Measurements from ENCODE around the gene ANP32E.
"Not testable (repeated sequence)": the region's sequence is repeated elsewhere in the genome, so short reads cannot be mapped to it uniquely, and the experiment has no call there.

Gene ANP32E

DNA sequence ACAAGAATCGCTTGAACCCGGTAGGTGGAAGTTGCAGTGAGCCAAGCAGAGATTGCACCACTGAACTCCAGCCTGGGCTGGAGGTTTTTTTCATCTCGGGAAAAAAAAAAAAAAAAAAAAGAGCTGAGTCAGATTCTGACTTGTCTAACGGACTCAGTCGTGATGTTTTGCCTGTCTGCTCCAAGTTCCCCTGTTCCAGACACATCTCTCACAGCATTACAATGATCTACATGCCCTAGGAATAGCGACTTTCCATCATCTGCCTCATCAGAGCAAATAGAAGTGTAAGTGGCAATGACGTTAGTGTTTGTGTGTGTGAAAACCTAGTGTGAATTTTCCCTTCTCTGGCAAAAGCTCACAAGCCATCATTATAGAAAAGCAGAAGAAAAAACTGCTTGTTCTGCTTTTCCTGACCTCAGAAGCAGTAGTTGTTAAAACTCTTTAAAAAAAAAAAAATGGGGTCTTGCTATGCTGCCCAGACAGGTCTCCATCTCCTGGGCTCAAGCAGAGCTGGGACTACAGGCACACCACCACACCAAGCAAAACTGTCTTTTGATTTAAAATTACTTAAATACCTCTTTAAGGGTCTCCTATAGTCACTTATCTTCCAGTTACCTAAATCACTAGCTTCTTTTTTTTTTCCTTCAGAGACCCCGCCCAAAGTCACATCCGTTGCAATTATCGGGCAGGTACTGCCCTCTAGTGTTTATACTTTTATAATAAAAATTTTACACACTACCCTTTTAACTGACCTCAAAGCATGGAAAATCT lies 48.9 kb downstream of the ANP32E start:
- Histone ChIP-seq H3K4me3 (ENCODE audit: low read length) (no peak overlapping the region), H3K36me3 (ENCODE audit: control insufficient read depth, insufficient read depth, low read length) (no peaks in the 10 kb centered on the region), H3K27ac (ENCODE audit: low read length) (no peak overlapping the region), H3K27me3 (ENCODE audit: control insufficient read depth, insufficient read depth, low read length) (no peaks in the 10 kb centered on the region), H3K4me1 (ENCODE audit: control insufficient read depth, insufficient read depth, low read length) (no peaks in the 10 kb centered on the region), H3K9me3 (ENCODE audit: control insufficient read depth, insufficient read depth, low read length) (no peaks in the 10 kb centered on the region)
- WGBS (ENCODE audit: insufficient coverage, insufficient read length): no CpG with 5 or more reads among the region's 10 CpGs
- no peak for DNase-seq (ENCODE audit: low read depth, low spot score)

DNA sequence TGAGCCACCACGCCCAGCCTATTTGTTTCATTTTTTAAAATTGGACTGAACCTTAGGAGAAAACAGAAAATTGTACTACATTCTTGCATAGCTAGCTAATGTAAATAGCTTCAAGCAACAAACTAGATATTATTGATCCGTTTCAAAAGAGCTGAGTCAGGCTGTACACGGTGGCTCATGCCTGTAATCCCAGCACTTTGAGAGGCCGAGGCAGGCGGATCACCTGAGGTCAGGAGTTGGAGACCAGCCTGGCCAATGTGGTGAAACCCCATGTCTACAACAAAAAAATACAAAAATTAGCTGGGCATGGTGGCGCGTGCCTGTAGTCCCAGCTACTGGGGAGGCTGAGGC lies 49.5 kb downstream of the ANP32E start:
- not testable (repeated sequence) for H3K9me3 ChIP-seq (ENCODE audit: control insufficient read depth, insufficient read depth, low read length); H3K27ac ChIP-seq (ENCODE audit: low read length); H3K36me3 ChIP-seq (ENCODE audit: control insufficient read depth, insufficient read depth, low read length); H3K27me3 ChIP-seq (ENCODE audit: control insufficient read depth, insufficient read depth, low read length); H3K4me1 ChIP-seq (ENCODE audit: control insufficient read depth, insufficient read depth, low read length); H3K4me3 ChIP-seq (ENCODE audit: low read length); DNase-seq (ENCODE audit: low read depth, low spot score)
- WGBS (ENCODE audit: insufficient coverage, insufficient read length): no CpG with 5 or more reads among the region's 7 CpGs

GRCh38 chr1:150185481-150185880 lies 50.4 kb downstream of the ANP32E start:
- no peak for DNase-seq (ENCODE audit: low read depth, low spot score)
- H3K27me3 ChIP-seq (ENCODE audit: control insufficient read depth, insufficient read depth, low read length): no peaks in the 10 kb centered on the region
- no CpG with 5 or more reads among the region's 7 CpGs for WGBS (ENCODE audit: insufficient coverage, insufficient read length)
- H3K36me3 ChIP-seq (ENCODE audit: control insufficient read depth, insufficient read depth, low read length): no peaks in the 10 kb centered on the region
- no peaks in the 10 kb centered on the region for H3K9me3 ChIP-seq (ENCODE audit: control insufficient read depth, insufficient read depth, low read length)
- no peaks in the 10 kb centered on the region for H3K4me1 ChIP-seq (ENCODE audit: control insufficient read depth, insufficient read depth, low read length)
- H3K27ac ChIP-seq (ENCODE audit: low read length): no peak overlapping the region
- H3K4me3 ChIP-seq (ENCODE audit: low read length): no peak overlapping the region

GRCh38 chr1:150183061-150183460 lies 52.9 kb downstream of the ANP32E start:
- Histone ChIP-seq H3K9me3 (ENCODE audit: control insufficient read depth, insufficient read depth, low read length) (no peaks in the 10 kb centered on the region), H3K27ac (ENCODE audit: low read length) (no peak overlapping the region), H3K4me1 (ENCODE audit: control insufficient read depth, insufficient read depth, low read length) (no peaks in the 10 kb centered on the region), H3K36me3 (ENCODE audit: control insufficient read depth, insufficient read depth, low read length) (no peaks in the 10 kb centered on the region), H3K4me3 (ENCODE audit: low read length) (no peak overlapping the region), H3K27me3 (ENCODE audit: control insufficient read depth, insufficient read depth, low read length) (no peaks in the 10 kb centered on the region)
- no peak for DNase-seq (ENCODE audit: low read depth, low spot score)
- no CpG with 5 or more reads among the region's 3 CpGs for WGBS (ENCODE audit: insufficient coverage, insufficient read length)

GRCh38 chr1:150182247-150182646 lies 53.7 kb downstream of the ANP32E start:
- H3K4me1 ChIP-seq (ENCODE audit: control insufficient read depth, insufficient read depth, low read length): no peaks in the 10 kb centered on the region

GRCh38 chr1:150180474-150180873 lies 55.4 kb downstream of the ANP32E start:
- Histone ChIP-seq H3K4me1 (ENCODE audit: control insufficient read depth, insufficient read depth, low read length) (no peaks in the 10 kb centered on the region), H3K27ac (ENCODE audit: low read length) (no peak overlapping the region), H3K27me3 (ENCODE audit: control insufficient read depth, insufficient read depth, low read length) (no peaks in the 10 kb centered on the region), H3K36me3 (ENCODE audit: control insufficient read depth, insufficient read depth, low read length) (no peaks in the 10 kb centered on the region), H3K9me3 (ENCODE audit: control insufficient read depth, insufficient read depth, low read length) (no peaks in the 10 kb centered on the region), H3K4me3 (ENCODE audit: low read length) (no peak overlapping the region)
- WGBS (ENCODE audit: insufficient coverage, insufficient read length): no CpG with 5 or more reads among the region's 5 CpGs
- DNase-seq (ENCODE audit: low read depth, low spot score): no peak

More at GRCh38 chr1:150182247-150182646, 53.7 kb downstream of the ANP32E start:
- no peak for DNase-seq (ENCODE audit: low read depth, low spot score)
- Histone ChIP-seq H3K4me3 (ENCODE audit: low read length) (no peak overlapping the region), H3K27me3 (ENCODE audit: control insufficient read depth, insufficient read depth, low read length) (no peaks in the 10 kb centered on the region), H3K9me3 (ENCODE audit: control insufficient read depth, insufficient read depth, low read length) (no peaks in the 10 kb centered on the region), H3K36me3 (ENCODE audit: control insufficient read depth, insufficient read depth, low read length) (no peaks in the 10 kb centered on the region), H3K27ac (ENCODE audit: low read length) (no peak overlapping the region)
- no CpG with 5 or more reads among the region's 11 CpGs for WGBS (ENCODE audit: insufficient coverage, insufficient read length)

- Histone ChIP-seq H3K4me3 (ENCODE audit: low read length) (no peak overlapping the region), H3K9me3 (ENCODE audit: control insufficient read depth, insufficient read depth, low read length) (no peaks in the 10 kb centered on the region), H3K27me3 (ENCODE audit: control insufficient read depth, insufficient read depth, low read length) (no peaks in the 10 kb centered on the region), H3K4me1 (ENCODE audit: control insufficient read depth, insufficient read depth, low read length) (no peaks in the 10 kb centered on the region), H3K36me3 (ENCODE audit: control insufficient read depth, insufficient read depth, low read length) (no peaks in the 10 kb centered on the region), H3K27ac (ENCODE audit: low read length) (no peak overlapping the region)
- no peak for DNase-seq (ENCODE audit: low read depth, low spot score)
- WGBS (ENCODE audit: insufficient coverage, insufficient read length): no CpG with 5 or more reads among the region's 7 CpGs
Observed at GRCh38 chr1:150179867-150180266, 56.0 kb downstream of the ANP32E start.

- Histone ChIP-seq H3K27ac (ENCODE audit: low read length) (no peak overlapping the region), H3K27me3 (ENCODE audit: control insufficient read depth, insufficient read depth, low read length) (no peaks in the 10 kb centered on the region), H3K4me3 (ENCODE audit: low read length) (no peak overlapping the region), H3K36me3 (ENCODE audit: control insufficient read depth, insufficient read depth, low read length) (no peaks in the 10 kb centered on the region), H3K9me3 (ENCODE audit: control insufficient read depth, insufficient read depth, low read length) (no peaks in the 10 kb centered on the region), H3K4me1 (ENCODE audit: control insufficient read depth, insufficient read depth, low read length) (no peaks in the 10 kb centered on the region)
- DNase-seq (ENCODE audit: low read depth, low spot score): no peak
Observed at GRCh38 chr1:150178548-150178947, 57.4 kb downstream of the ANP32E start.

DNA sequence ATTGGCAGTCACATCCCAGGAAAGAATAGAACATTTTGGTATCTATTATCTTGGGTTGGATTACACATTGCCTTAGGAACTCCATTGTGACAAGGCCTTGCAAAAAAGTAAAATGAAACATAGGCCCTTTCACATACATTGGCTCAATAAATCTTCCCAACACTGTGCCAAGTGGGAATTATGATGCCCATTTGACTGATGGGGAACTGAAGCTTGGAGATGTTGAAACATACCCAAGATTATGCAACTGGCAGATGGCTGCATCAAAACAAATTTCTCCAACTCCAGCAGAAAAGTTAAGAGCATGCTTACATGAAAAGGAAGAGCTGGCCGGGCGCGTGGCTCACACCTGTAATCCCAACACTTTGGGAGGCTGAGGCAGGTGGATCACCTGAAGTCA lies 59.3 kb downstream of the ANP32E start:
- no peaks in the 10 kb centered on the region for H3K36me3 ChIP-seq (ENCODE audit: control insufficient read depth, insufficient read depth, low read length)
- WGBS (ENCODE audit: insufficient coverage, insufficient read length): no CpG with 5 or more reads among the region's 3 CpGs
- DNase-seq (ENCODE audit: low read depth, low spot score): no peak
- H3K9me3 ChIP-seq (ENCODE audit: control insufficient read depth, insufficient read depth, low read length): no peaks in the 10 kb centered on the region
- H3K4me1 ChIP-seq (ENCODE audit: control insufficient read depth, insufficient read depth, low read length): no peaks in the 10 kb centered on the region
- no peak overlapping the region for H3K27ac ChIP-seq (ENCODE audit: low read length)
- no peak overlapping the region for H3K4me3 ChIP-seq (ENCODE audit: low read length)
- H3K27me3 ChIP-seq (ENCODE audit: control insufficient read depth, insufficient read depth, low read length): no peaks in the 10 kb centered on the region

DNA sequence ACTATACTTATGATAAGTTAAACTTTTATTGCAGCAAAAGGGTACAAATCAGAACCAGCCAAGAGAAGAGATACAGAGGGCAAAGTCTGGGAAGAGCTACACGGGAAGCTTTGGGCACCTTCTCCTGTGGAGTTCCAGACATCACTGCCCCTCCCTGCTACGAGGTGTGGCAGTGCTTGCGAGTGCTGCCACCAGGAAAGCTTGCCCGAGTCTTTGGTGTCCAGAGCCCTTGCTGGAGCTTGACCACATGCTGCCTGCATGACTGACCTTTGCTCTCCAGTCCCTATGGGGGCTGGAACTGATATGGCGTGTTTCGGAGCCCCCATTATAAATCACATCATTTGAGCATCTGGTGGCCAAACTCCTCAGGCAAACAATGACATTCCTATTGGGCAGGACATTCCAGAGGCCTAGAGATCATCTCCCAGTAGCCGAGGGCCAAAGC lies 62.7 kb downstream of the ANP32E start:
- Histone ChIP-seq H3K36me3 (ENCODE audit: control insufficient read depth, insufficient read depth, low read length) (no peaks in the 10 kb centered on the region), H3K9me3 (ENCODE audit: control insufficient read depth, insufficient read depth, low read length) (no peaks in the 10 kb centered on the region), H3K27me3 (ENCODE audit: control insufficient read depth, insufficient read depth, low read length) (no peaks in the 10 kb centered on the region), H3K4me1 (ENCODE audit: control insufficient read depth, insufficient read depth, low read length) (no peaks in the 10 kb centered on the region), H3K27ac (ENCODE audit: low read length) (no peak overlapping the region), H3K4me3 (ENCODE audit: low read length) (no peak overlapping the region)
- no peak for DNase-seq (ENCODE audit: low read depth, low spot score)
- WGBS (ENCODE audit: insufficient coverage, insufficient read length): no CpG with 5 or more reads among the region's 7 CpGs

DNA sequence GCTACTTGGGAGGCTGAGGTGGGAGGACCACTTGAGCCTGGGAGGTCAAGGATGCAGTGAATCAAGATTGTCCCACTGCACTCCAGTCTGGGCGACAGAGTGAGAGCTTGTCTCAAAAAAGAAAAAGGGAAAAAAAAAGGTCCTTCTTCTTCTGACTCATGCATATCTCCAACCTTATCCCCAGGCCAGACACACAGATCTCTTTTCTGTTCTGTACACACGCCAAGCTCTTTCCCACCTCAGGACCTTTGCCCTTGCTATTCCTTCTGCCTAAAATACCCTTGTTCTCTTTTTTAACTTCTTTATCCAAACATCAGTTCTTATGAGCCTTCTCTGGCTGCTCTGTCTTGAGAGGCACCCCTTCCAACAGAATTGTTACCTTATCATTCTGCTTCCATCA lies 64.1 kb downstream of the ANP32E start:
- H3K36me3 ChIP-seq (ENCODE audit: control insufficient read depth, insufficient read depth, low read length): no peaks in the 10 kb centered on the region
- no peak overlapping the region for H3K27ac ChIP-seq (ENCODE audit: low read length)
- no peaks in the 10 kb centered on the region for H3K9me3 ChIP-seq (ENCODE audit: control insufficient read depth, insufficient read depth, low read length)
- no CpG with 5 or more reads among the region's 2 CpGs for WGBS (ENCODE audit: insufficient coverage, insufficient read length)
- no peak overlapping the region for H3K4me3 ChIP-seq (ENCODE audit: low read length)
- DNase-seq (ENCODE audit: low read depth, low spot score): no peak
- no peaks in the 10 kb centered on the region for H3K4me1 ChIP-seq (ENCODE audit: control insufficient read depth, insufficient read depth, low read length)
- H3K27me3 ChIP-seq (ENCODE audit: control insufficient read depth, insufficient read depth, low read length): no peaks in the 10 kb centered on the region
